Right lobe of liver (tissue), 4 donors: ENCODE results near the gene CUL1.

Experiments used
- CTCF ChIP-seq, 4 donors: fragments of 200-600 bp in 3 of 4; fragments of 450-650 bp in 1 of 4; IDR thresholded peaks; one replicate each; pipeline versions ENCODE4 v1.5.1 to v1.8.0; 2016 to 2022; ENCODE audit warnings: antibody characterized with exemption in 4 of 4, mild to moderate bottlenecking in 2 of 4
- POLR2A ChIP-seq: fragments of 450-650 bp; IDR thresholded peaks from one replicate; pipeline ENCODE4 v1.6.1; 2017; ENCODE audit warnings: antibody characterized with exemption, mild to moderate bottlenecking
- donor health status: DM: no; HTN: no; CAD: no.
- donor health status: DM: no; HTN: no; CAD: no.
- donor health status: DM: no; HTN: yes; CAD: no.

GRCh38 chr7:148708026-148708885 lies 9.6 kb downstream of the CUL1 start:
- TF ChIP-seq CTCF (IDR thresholded peaks at IDR 0.05) (no peak), POLR2A (no peak)
